Uterus (tissue), 4 donors: ENCODE data around the gene FDPS. TPM values are rescaled to one million over a fixed set of nuclear protein-coding genes. Genes with fewer than 3 reads are reported as not detected.

Experiments used
- DNase-seq, 2 donors: peaks; one replicate each; pipeline ENCODE4 v3.0.0-alpha.2; 2019 to 2020
- H3K27ac ChIP-seq, 2 donors: fragments of 200-600 bp; sonication (generic); 1 replicate in 1 of 2; 2 replicates in 1 of 2; pipeline ENCODE4 v1.5.1; 2016 to 2018
- H3K27me3 ChIP-seq, 2 donors: fragments of 200-600 bp; sonication (generic); one replicate each; pipeline ENCODE4 v1.5.1; 2018 to 2019; ENCODE audit warnings: control low read depth in 1 of 2
- H3K36me3 ChIP-seq, 2 donors: fragments of 200-600 bp; sonication (generic); one replicate each; pipeline ENCODE4 v1.5.1; 2019; ENCODE audit warnings: control low read depth in 1 of 2
- H3K4me1 ChIP-seq, 2 donors: fragments of 200-600 bp; sonication (generic); one replicate each; pipeline ENCODE4 v1.5.1; 2018 to 2019; ENCODE audit warnings: control low read depth in 1 of 2
- H3K4me3 ChIP-seq, 2 donors: fragments of 200-600 bp; sonication (generic); 1 replicate in 1 of 2; 2 replicates in 1 of 2; pipeline ENCODE4 v1.5.1; 2018 to 2019; ENCODE audit warnings: mild to moderate bottlenecking in 1 of 2
- H3K9me3 ChIP-seq, 2 donors: fragments of 200-600 bp; sonication (generic); one replicate each; pipeline ENCODE4 v1.5.1; 2019; ENCODE audit warnings: control low read depth in 1 of 2
- POLR2A ChIP-seq, 2 donors: fragments of 450-650 bp; IDR thresholded peaks; one replicate each; pipeline ENCODE4 v1.6.1; 2016; ENCODE audit warnings: antibody characterized with exemption in 2 of 2, mild to moderate bottlenecking in 1 of 2, moderate library complexity in 1 of 2
- intact Hi-C: fragments of 100-400 bp; cut with DNase I; formaldehyde crosslinking; loops from one replicate; pipeline ENCODE4 v1.15.1; 2023; ENCODE audit warnings: low total_unique reads
- total RNA-seq, 4 donors: library from RNA; depleted of rRNA in 3 of 4; stranded (reverse); fragments of >200 nt in 3 of 4; gene quantifications; one replicate each; pipeline versions ENCODE4 v1.1.0 to v1.2.4, GENCODE V29; 2014 to 2023
- TF ChIP-seq, protein P1 (sequence below), 4 experiments: fragments of 200-600 bp in 2 of 4; fragments of 450-650 bp in 2 of 4; sonication (generic) in 2 of 4; IDR thresholded peaks; one replicate each; pipeline ENCODE4 v1.5.1; 2016 to 2019; ENCODE audit warnings: antibody characterized with exemption in 4 of 4, mild to moderate bottlenecking in 2 of 4, moderate library complexity in 1 of 4
- donor health status: DM: yes; HTN: yes; CAD: no.

FDPS gene
- total RNA-seq, 4 donors from 2014 or later: 23.8 to 113 (median 99.6) TPM

- Histone ChIP-seq H3K9me3 (no peaks in the 10 kb centered on the region), H3K4me1 (peaks cover 5 to 10% of the 10 kb centered on the region in 2 donors), H3K36me3 (no peaks in the 10 kb centered on the region), H3K27me3 (no peaks in the 10 kb centered on the region), H3K27ac (no peak overlapping the region), H3K4me3 (no peak overlapping the region)
- TF ChIP-seq, protein P1, sequence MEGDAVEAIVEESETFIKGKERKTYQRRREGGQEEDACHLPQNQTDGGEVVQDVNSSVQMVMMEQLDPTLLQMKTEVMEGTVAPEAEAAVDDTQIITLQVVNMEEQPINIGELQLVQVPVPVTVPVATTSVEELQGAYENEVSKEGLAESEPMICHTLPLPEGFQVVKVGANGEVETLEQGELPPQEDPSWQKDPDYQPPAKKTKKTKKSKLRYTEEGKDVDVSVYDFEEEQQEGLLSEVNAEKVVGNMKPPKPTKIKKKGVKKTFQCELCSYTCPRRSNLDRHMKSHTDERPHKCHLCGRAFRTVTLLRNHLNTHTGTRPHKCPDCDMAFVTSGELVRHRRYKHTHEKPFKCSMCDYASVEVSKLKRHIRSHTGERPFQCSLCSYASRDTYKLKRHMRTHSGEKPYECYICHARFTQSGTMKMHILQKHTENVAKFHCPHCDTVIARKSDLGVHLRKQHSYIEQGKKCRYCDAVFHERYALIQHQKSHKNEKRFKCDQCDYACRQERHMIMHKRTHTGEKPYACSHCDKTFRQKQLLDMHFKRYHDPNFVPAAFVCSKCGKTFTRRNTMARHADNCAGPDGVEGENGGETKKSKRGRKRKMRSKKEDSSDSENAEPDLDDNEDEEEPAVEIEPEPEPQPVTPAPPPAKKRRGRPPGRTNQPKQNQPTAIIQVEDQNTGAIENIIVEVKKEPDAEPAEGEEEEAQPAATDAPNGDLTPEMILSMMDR (IDR thresholded peaks at IDR 0.05): no peak
- TF ChIP-seq POLR2A (IDR thresholded peaks at IDR 0.05): no peak
- intact Hi-C loops: no loop called here
- no peak for DNase-seq
These were observed 10.9 kb downstream of the FDPS start for GRCh38 chr1:155319536-155319935.

DNA sequence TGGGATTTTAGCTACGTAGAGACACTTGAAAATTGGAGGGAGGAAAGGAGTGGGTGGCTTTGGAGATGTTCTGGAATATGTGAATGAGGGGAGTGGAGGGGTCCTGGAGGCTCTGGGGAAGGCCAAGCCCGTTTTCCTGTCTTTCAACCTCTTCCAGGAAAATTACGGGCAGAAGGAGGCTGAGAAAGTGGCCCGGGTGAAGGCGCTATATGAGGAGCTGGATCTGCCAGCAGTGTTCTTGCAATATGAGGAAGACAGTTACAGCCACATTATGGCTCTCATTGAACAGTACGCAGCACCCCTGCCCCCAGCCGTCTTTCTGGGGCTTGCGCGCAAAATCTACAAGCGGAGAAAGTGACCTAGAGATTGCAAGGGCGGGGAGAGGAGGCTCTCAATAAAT lies 11.6 kb downstream of the FDPS start:
- Histone ChIP-seq H3K27ac (peak overlapping the region; percentile 97 to 99), H3K36me3 (no peaks in the 10 kb centered on the region), H3K4me3 (peak overlapping the region; percentile 47 to 72), H3K27me3 (no peaks in the 10 kb centered on the region), H3K4me1 (peaks cover 5 to 12% of the 10 kb centered on the region in 2 donors), H3K9me3 (no peaks in the 10 kb centered on the region)
- no peak for TF ChIP-seq POLR2A (IDR thresholded peaks at IDR 0.05)
- TF ChIP-seq, protein P1 (IDR thresholded peaks at IDR 0.05): no peak
- DNase-seq: no peak
- intact Hi-C loops: loop anchor here (5.0 kb wide), 1 partner anchor 43 kb away; the partner anchor contains the start of gene HCN3

- peak; percentile 80 to 84 for DNase-seq
These were observed 12.3 kb downstream of the FDPS start, which contains the start of gene RUSC1 for GRCh38 chr1:155320661-155321617. Gene RUSC1 (plus strand): TSS chr1:155320894. CDS start chr1:155321774, 880 bp downstream.

GRCh38 chr1:155321639-155322503 lies 13.2 kb downstream of the FDPS start:
- H3K4me3 ChIP-seq: peak overlapping the region; percentile 72 to 86
- peaks cover 8 to 17% of the 10 kb centered on the region in 2 donors for H3K4me1 ChIP-seq
- no peaks in the 10 kb centered on the region for H3K9me3 ChIP-seq
- H3K36me3 ChIP-seq: no peaks in the 10 kb centered on the region
- H3K27me3 ChIP-seq: no peaks in the 10 kb centered on the region
- no peak for TF ChIP-seq POLR2A (IDR thresholded peaks at IDR 0.05)
- TF ChIP-seq, protein P1 (IDR thresholded peaks at IDR 0.05): no peak
- DNase-seq: peak; percentile 28 to 32
- H3K27ac ChIP-seq: peak overlapping the region; percentile 97 to 99
- intact Hi-C loops: loop anchor here (5.0 kb wide), 1 partner anchor 45 kb away; the partner anchor contains the start of gene HCN3

More at GRCh38 chr1:155320661-155321617, 12.3 kb downstream of the FDPS start, which contains the start of gene RUSC1:
- Histone ChIP-seq H3K4me1 (peaks cover 8 to 17% of the 10 kb centered on the region in 2 donors), H3K27ac (peak within 1 kb of the TSS; percentile 97 to 99), H3K36me3 (no peaks in the 10 kb centered on the region), H3K4me3 (peak within 1 kb of the TSS; percentile 47 to 72), H3K9me3 (no peaks in the 10 kb centered on the region), H3K27me3 (no peaks in the 10 kb centered on the region)
- intact Hi-C loops: loop anchor here (5.0 kb wide), 1 partner anchor 44 kb away; the partner anchor contains the start of gene HCN3
- TF ChIP-seq, protein P1 (IDR thresholded peaks at IDR 0.05): peak in 1 of 4 experiments; percentile 22
- peak in 1 of 2 donors; percentile 60 for TF ChIP-seq POLR2A (IDR thresholded peaks at IDR 0.05)
